NCI-H82 treated with DMSO at 0.1 percent for 48 hours (cell line): ENCODE measurements around the gene THSD4.
A peak's percentile ranks its signal among the peaks of the same experiment; 100 is the strongest.
"Not testable (repeated sequence)": the region's sequence is repeated elsewhere in the genome, so short reads cannot be mapped to it uniquely, and the experiment has no call there.

Source experiments
- DNase-seq: peaks from one replicate; lab custom pipeline; 2025; ENCODE audit not compliant: unreplicated experiment; lab: John Stamatoyannopoulos, UW

The THSD4 gene

GRCh38 chr15:71187078-71187477 is 71.8 kb downstream of the THSD4 start:
- DNase-seq = no peak

GRCh38 chr15:71187526-71187925 is 72.3 kb downstream of the THSD4 start:
- no peak for DNase-seq

- DNase-seq = no peak
These were observed 74.4 kb downstream of the THSD4 start for GRCh38 chr15:71189718-71190117.

- no peak for DNase-seq
These were observed 76.0 kb downstream of the THSD4 start for GRCh38 chr15:71191296-71191695.

- no peak for DNase-seq
These were observed 77.5 kb downstream of the THSD4 start for GRCh38 chr15:71192816-71193215.

- DNase-seq = no peak
These were observed 79.0 kb downstream of the THSD4 start for GRCh38 chr15:71194286-71194685.

- no peak for DNase-seq
These were observed 80.0 kb downstream of the THSD4 start for GRCh38 chr15:71195242-71195641.

- DNase-seq = no peak
These were observed 82.3 kb downstream of the THSD4 start for GRCh38 chr15:71197620-71198019.

GRCh38 chr15:71198846-71199245 is 83.6 kb downstream of the THSD4 start:
- DNase-seq = no peak

GRCh38 chr15:71199384-71200351 is 84.4 kb downstream of the THSD4 start:
- DNase-seq = no peak

GRCh38 chr15:71201477-71201876 is 86.2 kb downstream of the THSD4 start:
- peak; percentile 82 for DNase-seq

GRCh38 chr15:71202712-71203111 is 87.4 kb downstream of the THSD4 start:
- DNase-seq = no peak

GRCh38 chr15:71203586-71204474 is 88.6 kb downstream of the THSD4 start:
- no peak for DNase-seq

- DNase-seq = no peak
These were observed 91.9 kb downstream of the THSD4 start for GRCh38 chr15:71207141-71207540.

- no peak for DNase-seq
These were observed 96.9 kb downstream of the THSD4 start for GRCh38 chr15:71212146-71212545.

GRCh38 chr15:71213943-71214342 is 98.7 kb downstream of the THSD4 start:
- not testable (repeated sequence) for DNase-seq

GRCh38 chr15:71215126-71215894 is 100.0 kb downstream of the THSD4 start:
- DNase-seq = no peak

- DNase-seq = no peak
These were observed 103.1 kb downstream of the THSD4 start for GRCh38 chr15:71218272-71218805.

- no peak for DNase-seq
These were observed 103.8 kb downstream of the THSD4 start for GRCh38 chr15:71219101-71219500.

- DNase-seq = peak; percentile 83
These were observed 104.4 kb downstream of the THSD4 start for GRCh38 chr15:71219645-71220044.

GRCh38 chr15:71220828-71221227 is 105.6 kb downstream of the THSD4 start:
- DNase-seq = no peak
